ENCODE measurements around the gene SRP68.
A peak's percentile ranks its signal among the peaks of the same experiment; 100 is the strongest.

Gene SRP68

DNA sequence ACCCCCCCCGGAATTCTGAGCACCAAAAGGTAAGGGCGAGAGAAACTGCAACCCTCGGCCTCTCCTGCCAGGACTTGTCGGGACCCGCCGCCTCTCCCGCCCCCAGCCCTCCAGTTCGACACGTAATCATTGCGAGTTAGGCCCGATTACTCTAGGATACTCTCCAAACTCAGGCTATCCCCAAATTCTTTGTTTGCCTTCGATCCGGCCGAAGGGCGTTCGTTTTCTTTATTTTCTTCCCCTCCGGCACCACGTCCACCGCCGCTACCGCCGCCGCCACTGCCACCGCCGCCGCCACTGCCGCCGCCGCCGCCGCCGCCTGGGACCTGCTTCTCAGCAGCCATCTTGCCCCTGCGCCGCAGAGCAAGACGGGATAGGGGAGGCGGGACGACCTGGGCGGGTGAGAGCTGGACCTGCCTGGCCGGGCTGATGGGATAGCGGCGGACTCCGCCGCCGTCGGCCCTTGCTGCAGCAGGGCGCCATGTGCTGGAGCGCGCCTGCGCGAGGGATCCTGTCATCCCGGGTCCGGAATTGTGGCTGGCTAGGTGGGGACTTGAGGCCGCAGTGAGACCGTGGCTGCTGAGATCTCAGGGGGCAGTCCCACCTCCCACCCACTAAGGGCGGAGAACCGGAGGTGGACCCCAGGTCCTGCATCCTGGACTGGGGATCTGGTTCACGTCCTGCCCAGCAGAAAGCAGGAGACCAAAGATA, at the start of gene SRP68:
SRP68 (minus strand) TSS at position 370 of the 711 bp plus-strand sequence; CDS start at position 344, 26 bp downstream.
- DNase-seq, result peak; percentile 84

DNA sequence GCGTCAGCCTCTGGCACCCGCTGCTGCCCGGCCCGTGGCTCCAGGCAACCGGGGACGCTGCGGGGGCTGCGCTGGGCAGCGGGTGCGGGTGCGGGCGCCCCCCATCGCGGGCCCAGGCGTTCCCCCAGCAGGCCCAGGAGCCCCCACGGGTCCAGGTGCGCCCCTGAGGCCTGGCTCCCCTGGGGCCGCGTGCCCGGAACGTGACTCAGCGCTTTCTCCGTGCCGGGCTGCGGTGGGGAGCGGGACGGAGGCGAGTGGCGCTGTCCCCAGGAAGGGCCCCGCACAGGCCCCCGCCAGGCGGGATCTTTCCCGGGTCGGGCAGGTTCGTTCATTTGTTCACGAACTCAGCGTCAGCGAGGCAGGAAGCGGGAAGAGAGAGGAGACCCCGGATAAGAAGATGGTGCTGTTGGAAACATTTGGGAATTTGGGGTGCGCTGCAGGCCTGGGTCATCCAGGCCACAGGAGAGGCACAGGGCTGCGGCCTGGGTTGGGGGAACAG, 49.7 kb upstream of the SRP68 start:
- no peak for DNase-seq

DNA sequence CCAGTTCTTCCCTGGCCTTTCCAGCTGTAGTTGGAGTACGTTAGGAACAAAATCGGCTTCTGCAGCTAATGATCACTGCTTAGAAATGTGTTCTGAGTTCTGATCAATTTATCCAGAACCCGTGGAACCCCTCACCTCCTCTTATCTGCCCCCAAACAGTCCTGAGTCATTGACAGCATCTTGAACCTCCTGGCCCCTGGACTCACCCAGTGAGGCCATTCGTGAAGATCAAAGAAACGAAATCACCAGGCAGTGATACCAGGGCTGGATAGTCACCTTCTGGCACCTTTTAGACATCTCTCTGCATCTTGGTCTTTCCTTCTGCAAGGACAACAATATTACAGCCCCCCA, 48.3 kb upstream of the SRP68 start:
- no peak for DNase-seq

DNA sequence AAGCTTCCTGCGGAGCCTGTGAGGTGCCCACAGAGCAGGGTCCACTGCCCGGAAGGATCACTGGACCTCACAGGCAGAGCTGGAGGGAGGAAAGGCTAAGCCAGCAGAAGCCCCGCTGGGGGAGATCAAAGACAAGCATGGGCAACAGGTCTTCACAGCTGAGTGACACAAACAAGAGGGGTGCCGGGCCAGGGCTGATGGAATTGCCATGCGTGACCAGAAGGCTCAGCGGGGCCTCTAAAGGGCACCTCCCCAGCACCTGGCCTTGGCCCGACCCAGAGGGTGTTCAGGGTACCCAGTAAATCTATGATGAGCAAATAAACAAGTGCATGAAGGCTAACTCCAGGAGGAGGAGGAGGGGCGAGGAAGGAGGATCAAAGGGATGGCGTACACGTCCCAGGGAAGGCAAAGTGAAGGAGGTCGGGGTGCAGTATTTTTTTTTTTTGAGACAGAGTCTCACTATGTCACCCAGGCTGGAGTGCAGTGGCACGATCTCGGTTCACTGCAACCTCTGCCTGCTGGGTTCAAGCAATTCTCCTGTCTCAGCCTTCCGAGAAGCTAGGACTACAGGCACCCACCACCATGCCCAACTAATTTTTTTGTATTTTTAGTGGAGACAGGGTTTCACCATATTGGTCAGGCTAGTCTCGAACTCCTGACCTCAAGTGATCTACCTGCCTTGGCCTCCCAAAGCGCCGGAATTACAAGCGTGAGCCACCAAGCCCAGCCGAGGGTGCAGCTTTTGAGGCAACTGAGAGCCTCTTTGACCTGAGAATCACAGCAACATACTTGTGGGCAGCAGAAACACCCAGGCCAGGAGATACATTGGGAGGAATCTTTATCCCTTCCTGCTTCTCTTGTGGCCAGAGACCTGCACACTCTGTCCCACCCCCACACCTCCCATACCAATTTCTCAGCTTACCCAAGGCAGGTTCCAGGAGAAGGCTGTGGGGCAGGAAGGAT, 47.4 kb upstream of the SRP68 start:
- no peak for DNase-seq

DNA sequence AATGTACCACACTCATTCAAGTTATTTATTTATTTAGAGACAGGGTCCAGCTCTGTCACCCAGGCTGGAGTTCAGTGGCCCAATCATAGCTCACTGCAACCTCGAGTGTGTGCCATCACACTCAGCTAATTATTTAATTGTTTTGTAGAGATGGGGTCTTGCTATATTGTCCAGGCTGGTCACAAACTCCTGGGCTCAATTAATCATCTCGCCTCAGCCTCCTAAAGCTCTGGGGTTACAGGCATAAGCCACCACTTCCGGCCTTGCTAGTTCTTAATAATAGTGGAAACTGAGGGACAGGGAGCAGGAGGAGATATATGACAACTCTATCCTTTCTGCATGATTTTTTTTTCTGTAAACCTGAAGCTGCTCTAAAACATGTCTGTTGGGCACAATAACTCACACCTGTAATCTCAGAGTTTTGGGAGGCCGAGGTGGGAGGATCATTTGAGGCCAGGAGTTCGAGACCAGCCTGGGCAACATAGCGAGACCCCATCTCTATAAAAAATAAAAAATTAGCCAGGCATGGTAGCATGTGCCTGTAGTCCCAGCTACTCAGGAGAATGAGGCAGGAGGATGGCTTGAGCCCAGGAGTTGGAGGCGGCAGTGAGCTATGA, 42.9 kb upstream of the SRP68 start:
- no peak for DNase-seq

DNA sequence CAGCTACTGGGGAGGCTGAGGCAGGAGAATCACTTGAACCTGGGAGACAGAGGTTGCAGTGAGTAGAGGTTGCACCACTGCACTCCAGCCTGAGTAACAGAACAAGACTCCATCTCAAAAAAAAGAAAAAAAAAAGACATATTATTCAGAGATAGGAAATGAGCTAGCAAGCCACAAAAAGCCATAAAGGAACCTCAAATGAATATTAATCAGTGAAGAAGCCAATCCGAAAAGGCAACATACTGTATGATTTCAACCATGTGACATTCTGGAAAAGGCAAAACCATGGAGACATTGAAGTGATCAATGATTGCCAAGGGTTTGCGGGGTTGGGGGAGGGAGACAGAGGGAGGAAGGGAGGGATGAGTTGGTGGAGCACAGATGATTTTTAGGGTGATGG, 39.6 kb upstream of the SRP68 start:
- no peak for DNase-seq

DNA sequence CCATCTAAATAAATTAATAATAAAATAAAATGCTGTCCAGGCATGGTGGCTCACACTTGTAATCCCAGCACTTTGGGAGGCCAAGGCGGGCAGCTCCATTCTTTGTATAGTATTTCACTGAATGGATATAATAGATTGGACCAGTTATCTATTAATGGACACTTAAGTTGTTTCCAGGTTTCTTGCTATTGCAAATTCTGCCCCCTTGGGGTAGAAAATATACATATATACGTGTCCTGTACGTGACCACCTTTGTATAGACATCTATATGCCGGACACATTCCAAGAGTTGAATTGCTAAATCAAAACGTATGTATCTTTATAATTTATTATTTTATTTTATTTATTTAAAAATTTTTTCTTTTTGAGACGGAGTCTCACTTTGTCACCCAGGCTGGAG, 35.2 kb upstream of the SRP68 start:
- no peak for DNase-seq

DNA sequence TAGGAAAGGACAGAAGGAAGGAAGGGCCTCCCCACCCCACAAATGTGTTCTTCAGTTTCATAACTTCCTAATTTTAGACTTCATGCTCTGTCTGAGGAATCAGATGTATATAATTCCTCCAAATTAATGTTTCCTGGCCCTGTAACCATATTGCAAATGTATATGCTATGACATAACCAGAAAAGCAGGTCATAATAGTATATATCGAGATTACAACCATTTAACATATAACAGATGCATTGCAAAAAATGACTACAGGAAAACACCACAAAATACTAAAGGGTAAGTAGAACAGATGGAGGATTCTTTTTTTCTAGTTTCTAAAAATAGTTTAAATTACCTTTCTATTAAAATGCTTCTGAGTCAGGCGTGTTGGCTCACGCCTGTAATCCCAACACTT, 34.4 kb upstream of the SRP68 start:
- DNase-seq, result no peak

DNA sequence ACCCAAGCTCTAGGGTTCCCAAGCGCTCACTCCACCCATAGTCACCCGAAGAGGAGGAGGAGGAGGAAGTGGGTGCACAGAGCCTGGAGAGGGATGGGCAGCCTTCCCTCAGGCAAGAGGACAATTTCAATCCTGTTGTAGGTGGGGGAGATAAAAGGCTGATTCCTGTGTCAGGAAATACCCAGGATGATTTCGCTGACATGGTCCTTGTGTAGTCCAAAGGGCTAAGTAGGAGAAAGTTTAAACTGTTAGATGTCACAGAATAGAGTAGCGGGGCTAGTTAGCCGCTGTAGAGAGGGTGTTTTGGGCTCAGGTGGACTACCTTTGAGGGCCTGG, 32.5 kb upstream of the SRP68 start:
- DNase-seq, result no peak

DNA sequence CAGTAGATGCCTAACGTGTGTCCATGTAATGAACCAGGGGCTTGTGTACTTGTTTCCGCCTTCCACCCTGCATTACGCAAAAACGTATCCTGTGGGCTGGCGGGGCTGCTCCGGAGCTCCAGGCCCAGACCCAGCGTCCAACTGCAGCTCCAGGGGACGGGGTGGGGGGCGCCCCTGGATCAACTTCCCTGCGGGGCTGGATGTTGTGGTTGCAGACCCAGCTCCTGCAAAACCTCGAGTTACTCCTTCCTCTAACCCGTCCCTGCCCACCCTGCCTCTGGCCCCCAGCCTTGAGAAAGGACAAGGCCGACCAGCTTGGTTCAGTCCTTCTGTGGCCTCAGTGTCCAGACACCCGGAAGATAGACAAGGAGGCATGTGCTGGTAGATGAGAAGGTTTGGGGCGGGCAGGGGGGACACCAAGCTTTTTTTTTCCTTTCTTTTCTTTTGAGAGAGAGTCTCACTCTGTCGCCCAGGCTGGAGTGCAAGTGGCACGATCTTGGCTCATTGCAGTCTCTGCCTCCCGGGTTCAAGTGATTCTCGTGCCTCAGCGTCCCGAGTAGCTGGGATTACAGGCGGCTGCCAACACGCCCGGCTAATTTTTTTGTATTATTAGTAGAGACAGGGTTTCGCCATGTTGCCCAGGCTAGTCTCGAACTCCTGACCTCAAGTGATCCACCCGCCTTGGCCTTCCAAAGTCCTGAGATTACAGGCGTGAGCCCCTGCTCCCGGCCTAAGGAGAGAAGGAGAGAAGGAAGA, 32.0 kb upstream of the SRP68 start:
- DNase-seq, result no peak

DNA sequence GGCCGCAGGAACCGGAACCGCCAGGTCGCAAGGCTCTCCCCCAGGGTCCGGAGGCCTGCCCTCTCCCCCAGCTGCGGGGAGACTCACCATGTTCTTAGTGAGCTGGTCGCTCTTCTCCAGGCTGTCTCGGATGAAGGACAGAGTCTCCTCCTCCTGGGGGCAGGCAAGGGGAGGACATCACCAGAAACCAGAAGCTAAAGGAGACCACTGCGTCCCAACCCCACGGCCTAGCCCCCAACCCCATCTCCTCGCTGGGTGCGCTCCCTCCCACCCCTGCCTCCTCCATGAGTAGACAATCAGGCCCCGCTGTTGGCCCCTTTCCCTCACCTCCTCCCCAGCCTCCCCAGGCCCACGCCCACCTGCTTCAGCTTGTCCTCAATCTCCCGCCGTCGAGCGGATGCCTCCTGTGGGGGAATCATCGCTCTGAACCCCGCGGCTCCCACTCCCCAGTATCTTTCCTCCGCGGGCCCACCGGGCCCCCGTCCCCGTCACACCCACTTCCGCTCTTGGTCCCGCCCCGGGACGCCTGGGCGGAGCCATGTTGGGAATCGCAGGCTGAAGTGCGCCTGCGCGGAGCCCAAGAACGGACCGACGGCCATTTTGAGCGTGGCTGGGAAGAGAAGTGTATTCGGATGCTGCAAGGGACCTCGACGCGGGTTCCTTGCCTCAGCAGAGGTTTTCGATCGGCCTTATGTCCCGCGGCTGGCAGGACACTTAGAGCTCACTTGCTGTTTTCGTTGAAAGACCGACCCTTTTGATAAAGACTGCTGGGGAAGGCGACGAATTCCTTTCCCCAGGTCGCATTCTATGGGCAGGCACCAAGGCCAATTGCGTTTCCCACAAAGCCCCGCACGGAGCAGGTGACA, 31.2 kb upstream of the SRP68 start, which contains the start of gene EXOC7:
EXOC7 (minus strand) TSS at position 514 of the 866 bp plus-strand sequence; CDS start at position 419, 95 bp downstream.
- peak; percentile 74 for DNase-seq

DNA sequence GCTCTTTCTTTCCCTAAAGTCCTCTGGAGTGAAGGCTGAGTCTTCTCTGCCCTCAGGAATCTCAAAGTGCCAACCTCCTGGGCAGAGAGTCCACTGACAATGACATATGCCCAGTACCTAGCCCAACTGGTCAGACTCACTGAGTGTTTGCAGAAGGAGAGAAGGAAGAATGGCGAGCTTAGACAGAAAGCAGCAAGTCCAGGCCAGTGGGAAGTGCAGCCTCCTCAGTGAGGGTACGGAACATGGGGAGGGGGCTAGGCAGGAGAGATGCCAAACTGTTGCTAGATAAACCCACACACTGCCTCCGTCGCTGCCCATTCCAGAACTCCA, 30.6 kb upstream of the SRP68 start:
- DNase-seq, result no peak

DNA sequence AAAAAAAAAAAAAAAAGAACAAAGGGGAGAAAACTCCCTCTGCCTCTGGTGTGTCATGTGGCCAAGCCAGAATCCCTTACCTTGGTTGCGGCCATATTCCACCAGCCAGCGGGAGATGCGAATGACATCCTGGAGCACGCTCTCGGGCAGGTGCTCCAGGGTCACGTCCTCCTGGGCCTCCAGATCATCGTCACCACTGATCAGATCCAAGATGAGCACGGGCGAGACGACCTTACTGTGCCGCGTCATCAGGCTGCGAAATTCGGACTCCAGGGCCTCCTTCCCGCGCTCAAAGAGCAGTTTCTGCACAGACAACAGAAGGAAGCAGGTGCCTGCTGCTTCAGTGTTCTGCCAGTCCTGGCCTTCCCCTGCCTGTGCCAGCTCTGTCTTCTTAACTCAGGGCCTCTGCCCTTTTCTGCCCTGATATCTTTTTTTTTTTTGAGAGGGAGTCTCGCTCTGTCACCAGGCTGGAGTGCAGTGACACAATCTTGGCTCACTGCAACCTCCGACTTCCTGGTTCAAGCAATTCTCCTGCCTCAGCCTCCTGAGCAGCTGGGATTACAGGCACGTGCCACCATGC, 25.5 kb upstream of the SRP68 start:
- DNase-seq, result no peak

DNA sequence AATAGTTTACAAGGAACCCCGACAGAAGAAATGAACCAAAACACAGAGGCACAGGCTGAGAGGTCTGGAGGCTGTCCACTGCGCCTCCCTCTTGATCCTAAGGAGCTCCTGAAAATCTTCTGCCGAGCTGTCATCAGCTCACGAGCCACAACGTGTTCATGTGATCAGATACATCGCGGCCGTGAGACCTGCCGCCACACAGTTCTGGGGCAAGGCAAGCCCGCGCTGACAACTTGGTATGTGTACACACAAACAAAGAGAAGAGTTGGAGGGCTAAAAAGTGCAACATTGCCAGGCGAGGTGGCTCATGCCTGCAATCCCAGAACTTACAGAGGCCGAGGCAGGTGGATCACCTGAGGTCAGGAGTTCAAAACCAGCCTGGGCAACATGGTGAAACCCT, 23.6 kb upstream of the SRP68 start:
- no peak for DNase-seq

DNA sequence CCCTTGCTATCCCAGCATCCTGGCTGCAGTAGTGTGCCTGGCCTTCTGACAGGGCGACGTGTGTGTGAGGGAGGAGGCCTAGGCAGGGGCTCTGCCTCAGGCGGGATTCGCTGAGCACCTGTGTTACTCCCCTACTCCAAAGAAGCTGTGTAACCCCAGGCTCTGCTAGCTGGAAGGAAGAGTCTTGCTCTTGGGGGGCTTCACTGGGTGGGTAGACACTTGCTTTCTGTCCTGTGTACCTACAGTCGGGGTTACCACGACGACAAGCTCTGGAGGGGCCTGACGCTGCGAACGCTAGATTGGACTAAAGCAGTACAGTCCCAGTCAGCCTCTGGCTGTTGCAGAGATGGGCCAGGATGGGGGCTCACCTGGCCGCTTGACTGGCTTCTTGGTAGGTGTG, 21.7 kb upstream of the SRP68 start:
- DNase-seq, result no peak

DNA sequence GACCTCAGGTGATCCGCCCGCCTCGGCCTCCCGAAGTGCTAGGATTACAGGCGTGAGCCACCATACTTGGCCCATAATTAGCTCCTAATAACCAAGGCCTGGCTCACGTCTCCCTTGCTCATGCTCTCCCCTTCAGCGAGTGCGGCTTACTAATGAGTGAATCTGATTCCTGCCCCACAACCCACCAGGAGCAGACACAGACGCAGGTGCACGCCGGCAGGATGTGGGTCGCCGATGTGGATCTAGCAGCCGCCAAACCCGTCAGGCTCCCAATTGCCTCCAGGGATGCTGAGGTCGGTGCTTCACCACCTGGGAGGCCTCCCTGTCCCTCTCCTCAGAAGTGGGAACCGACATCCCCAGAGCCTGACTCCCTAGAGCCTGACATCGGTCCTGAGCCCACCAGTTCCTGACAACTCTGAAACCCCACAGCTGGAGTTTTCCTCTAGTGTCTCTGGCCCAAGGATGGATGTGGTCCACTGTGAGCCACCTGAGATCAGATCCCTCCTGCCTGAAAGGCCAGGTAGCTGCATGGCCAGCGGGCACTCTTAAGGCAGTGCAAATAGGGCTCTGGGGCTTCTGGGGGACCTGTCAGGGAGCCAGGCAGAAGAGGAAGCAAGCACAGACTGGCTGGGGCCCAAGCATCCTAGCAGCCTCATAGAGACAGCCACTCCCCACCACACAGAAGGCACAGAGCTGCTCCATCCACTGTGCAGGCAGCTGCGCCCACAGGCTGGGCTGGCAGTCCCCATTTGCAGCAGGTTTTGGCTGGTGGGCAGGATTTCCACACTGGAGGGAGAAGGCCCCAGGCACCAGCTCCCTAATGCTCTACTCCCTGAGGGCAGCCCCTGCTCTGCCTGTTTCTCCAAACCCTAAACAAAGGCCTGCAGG, 20.5 kb upstream of the SRP68 start:
- DNase-seq, result no peak

DNA sequence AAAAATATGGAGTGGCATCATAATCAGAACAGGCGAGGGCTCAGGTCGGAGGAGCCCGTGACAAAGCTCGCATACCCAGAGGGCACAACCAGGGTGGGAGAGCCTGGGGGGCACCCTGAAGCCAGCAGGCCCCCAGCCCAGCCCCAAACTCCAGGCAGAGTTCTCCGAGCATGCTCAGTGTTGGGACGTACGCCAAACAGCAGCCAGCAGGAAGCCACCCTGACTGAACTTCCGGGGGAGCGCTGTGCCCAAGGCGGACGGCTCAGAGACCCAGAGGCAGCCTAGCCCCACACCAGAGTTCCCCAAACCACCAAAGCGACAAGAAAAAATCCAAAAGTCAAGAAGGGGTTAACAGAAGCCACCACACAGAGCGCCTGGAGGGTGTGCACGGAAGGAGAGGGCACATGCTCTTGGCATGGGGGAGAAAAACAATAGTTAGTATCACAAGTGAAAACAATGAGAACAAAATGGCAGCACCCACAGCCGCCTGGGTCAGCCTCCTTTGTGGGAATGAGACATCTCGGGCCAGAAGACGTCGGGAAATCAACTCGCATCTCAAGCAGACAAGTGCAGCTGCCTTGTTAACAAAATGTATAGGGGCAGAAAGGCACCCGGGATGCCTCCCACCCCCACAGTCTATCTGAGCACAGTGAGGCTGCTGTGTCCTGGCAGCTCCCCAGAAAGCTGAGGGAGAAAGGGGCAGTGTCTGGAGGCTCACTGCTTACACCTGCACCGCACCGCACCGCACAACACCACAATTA, 19.4 kb upstream of the SRP68 start:
- DNase-seq, result no peak

DNA sequence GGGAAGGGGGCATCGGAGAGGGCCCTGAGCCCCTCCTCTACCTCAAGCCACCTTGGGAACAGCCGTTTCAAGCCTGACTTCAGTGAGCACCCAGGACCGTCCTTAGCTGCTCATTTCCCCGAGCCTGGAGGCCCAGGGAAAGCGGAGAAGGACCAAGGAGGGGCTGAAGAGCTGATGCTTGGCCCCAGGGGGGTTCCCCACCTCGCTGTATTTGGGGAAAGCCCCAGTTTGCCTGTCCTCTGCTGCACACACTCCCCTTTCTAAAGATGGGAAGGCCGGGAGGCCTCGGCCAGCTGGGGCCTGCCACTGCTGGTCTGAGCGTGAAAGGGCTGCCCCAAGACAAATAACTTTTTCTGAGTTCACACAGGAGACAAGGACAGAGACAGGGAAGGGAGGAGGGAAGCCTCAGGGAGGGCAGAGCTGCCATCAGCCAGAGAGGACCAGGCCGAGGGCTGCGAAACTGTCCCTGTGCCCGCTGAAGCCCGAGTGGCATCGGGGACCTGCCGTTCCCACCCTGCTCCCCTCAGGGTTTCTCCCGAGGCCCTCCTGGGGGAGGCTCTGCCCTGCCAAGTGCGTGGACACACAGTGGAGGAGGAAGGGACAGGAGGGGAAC, 18.3 kb upstream of the SRP68 start:
- DNase-seq, result no peak

Data from NCI-H2029 (cell line).